Body of pancreas (tissue), 4 donors: Measurements from ENCODE around the gene ABHD16A.

Experiments
- CTCF ChIP-seq, 7 experiments: fragments of 450-650 bp in 4 of 7; fragments of 200-600 bp in 3 of 7; sonication (generic) in 3 of 7; IDR thresholded peaks; one replicate each; pipeline ENCODE4 v1.5.1; 2016 to 2019; ENCODE audit warnings: antibody characterized with exemption in 7 of 7
- POLR2A ChIP-seq, 3 donors: fragments of 450-650 bp; IDR thresholded peaks; one replicate each; pipeline ENCODE4 v1.6.1; 2016; ENCODE audit warnings: antibody characterized with exemption in 3 of 3, mild to moderate bottlenecking in 2 of 3

GRCh38 chr6:31741815-31742214 lies 38.7 kb upstream of the ABHD16A start:
- TF ChIP-seq POLR2A (IDR thresholded peaks at IDR 0.05) (no peak), CTCF (IDR thresholded peaks at IDR 0.05) (no peak)
